CD14-positive monocyte (primary cell): ENCODE data around the gene HHIP. TPM values are rescaled to one million over a fixed set of nuclear protein-coding genes. Genes with fewer than 3 reads are reported as not detected.

Experiments used
- DNase-seq, 3 donors: peaks; one replicate each; pipeline ENCODE4 v3.0.0-alpha.2; 2011 to 2022
- H2AFZ ChIP-seq: 2 replicates; pipeline ENCODE4 v1.6.0; 2012; ENCODE audit warnings: mild to moderate bottlenecking, low read depth, low read length, inconsistent platforms; ENCODE audit not compliant: insufficient read depth, poor library complexity, severe bottlenecking
- H3K27ac ChIP-seq, 2 donors: 1 replicate in 1 of 2; 2 replicates in 1 of 2; pipeline ENCODE4 v1.5.1; 2012 to 2013; ENCODE audit warnings: low read length in 2 of 2, control low read depth in 1 of 2, inconsistent platforms in 1 of 2, low read depth in 1 of 2, mild to moderate bottlenecking in 1 of 2
- H3K27me3 ChIP-seq, 2 donors: one replicate each; pipeline versions ENCODE4 v1.6.0 to v1.6.1; 2011 to 2013; ENCODE audit warnings: low read length in 2 of 2; ENCODE audit not compliant: control insufficient read depth in 2 of 2, insufficient read depth in 2 of 2
- H3K36me3 ChIP-seq, 2 donors: replicated peaks in 1 of 2; 1 replicate in 1 of 2; 2 replicates in 1 of 2; pipeline versions ENCODE4 v1.5.1 to v1.6.1; 2012 to 2013; ENCODE audit warnings: low read length in 2 of 2, control low read depth in 1 of 2, inconsistent platforms in 1 of 2, mild to moderate bottlenecking in 1 of 2; ENCODE audit not compliant: insufficient read depth in 2 of 2, control insufficient read depth in 1 of 2
- H3K4me1 ChIP-seq, 2 donors: 1 replicate in 1 of 2; 2 replicates in 1 of 2; pipeline versions ENCODE4 v1.5.1 to v1.6.1; 2012 to 2013; ENCODE audit warnings: low read length in 2 of 2, control low read depth in 1 of 2, inconsistent platforms in 1 of 2, mild to moderate bottlenecking in 1 of 2, moderate library complexity in 1 of 2; ENCODE audit not compliant: insufficient read depth in 2 of 2, control insufficient read depth in 1 of 2
- H3K4me2 ChIP-seq: replicated peaks from 2 replicates; pipeline ENCODE3; 2012; ENCODE audit warnings: low read length, moderate library complexity, mild to moderate bottlenecking; ENCODE audit not compliant: poor library complexity, severe bottlenecking; ENCODE audit errors: extremely low read depth
- H3K4me3 ChIP-seq, 3 experiments: fragments of 200-600 bp in 1 of 3; sonication (generic) in 1 of 3; replicated peaks in 1 of 3; 1 replicate in 2 of 3; 2 replicates in 1 of 3; pipeline ENCODE4 v1.5.1; 2011 to 2013; ENCODE audit warnings: low read length in 3 of 3, mild to moderate bottlenecking in 3 of 3, control low read depth in 2 of 3, low read depth in 2 of 3, inconsistent platforms in 1 of 3, moderate library complexity in 1 of 3
- H3K79me2 ChIP-seq: 2 replicates; pipeline ENCODE4 v1.6.0; 2012; ENCODE audit warnings: mild to moderate bottlenecking, control low read depth, inconsistent platforms, low read length, moderate library complexity; ENCODE audit not compliant: insufficient read depth
- H3K9ac ChIP-seq: 2 replicates; pipeline ENCODE4 v1.6.0; 2017; ENCODE audit warnings: low read length, mild to moderate bottlenecking; ENCODE audit not compliant: insufficient read depth, poor library complexity, severe bottlenecking
- H3K9me3 ChIP-seq, 2 donors: replicated peaks in 1 of 2; 1 replicate in 1 of 2; 2 replicates in 1 of 2; pipeline versions ENCODE4 v1.5.1 to v1.6.1; 2012 to 2013; ENCODE audit warnings: low read length in 2 of 2, control low read depth in 1 of 2; ENCODE audit not compliant: control insufficient read depth in 1 of 2, insufficient read depth in 1 of 2
- H4K20me1 ChIP-seq: 2 replicates; pipeline ENCODE4 v1.6.0; 2012; ENCODE audit warnings: mild to moderate bottlenecking, low read length, control low read depth, moderate library complexity; ENCODE audit not compliant: insufficient read depth
- H3K27ac Mint-ChIP-seq, 7 donors: one replicate each; pipeline ENCODE4 v1.8.0; 2020; ENCODE audit warnings: mild to moderate bottlenecking in 7 of 7, mixed read lengths in 7 of 7, moderate library complexity in 6 of 7, inconsistent platforms in 2 of 7
- H3K27me3 Mint-ChIP-seq, 3 donors: one replicate each; pipeline ENCODE4 v1.8.0; 2021 to 2022; ENCODE audit warnings: low read depth in 3 of 3, mild to moderate bottlenecking in 3 of 3, mixed read lengths in 3 of 3, moderate library complexity in 3 of 3, inconsistent platforms in 1 of 3
- H3K36me3 Mint-ChIP-seq, 2 donors: one replicate each; pipeline ENCODE4 v1.8.0; 2020; ENCODE audit warnings: mixed read lengths in 2 of 2, inconsistent platforms in 1 of 2, mild to moderate bottlenecking in 1 of 2
- H3K4me1 Mint-ChIP-seq: one replicate; pipeline ENCODE4 v1.8.0; 2020; ENCODE audit warnings: mild to moderate bottlenecking, mixed read lengths
- H3K4me3 Mint-ChIP-seq, 2 donors: one replicate each; pipeline ENCODE4 v1.8.0; 2020; ENCODE audit warnings: mild to moderate bottlenecking in 2 of 2, mixed read lengths in 2 of 2, moderate library complexity in 1 of 2
- H3K9me3 Mint-ChIP-seq, 7 donors: one replicate each; pipeline ENCODE4 v1.8.0; 2020 to 2022; ENCODE audit warnings: mixed read lengths in 7 of 7, mild to moderate bottlenecking in 6 of 7, moderate library complexity in 6 of 7, inconsistent platforms in 2 of 7
- WGBS: methylation state at CpG from one replicate; pipeline ENCODE4 v1.1.5; 2013; ENCODE audit warnings: missing lambda C conversion rate; ENCODE audit not compliant: insufficient coverage; 5-methylcytosine and 5-hydroxymethylcytosine counted together
- intact Hi-C, 2 donors: fragments of 100-400 bp; cut with micrococcal nuclease; formaldehyde crosslinking; loops; one replicate each; pipeline versions ENCODE4 v1.15.0 to v1.15.1; 2023
- polyA plus RNA-seq, 3 donors: library from polyadenylated mRNA; depleted of rRNA in 1 of 3; unstranded in 2 of 3; stranded (reverse) in 1 of 3; fragments of 300-500 nt in 2 of 3; fragments of >200 nt in 1 of 3; fragmentation: Illumina TruSeq in 2 of 3; gene quantifications; 1 replicate in 2 of 3; 2 replicates in 1 of 3; pipeline ENCODE4 v1.2.3, GENCODE V29; 2012 to 2021
- TF ChIP-seq, protein P1 (sequence below): fragments of 200-600 bp; IDR thresholded peaks from one replicate; pipeline ENCODE4 v1.8.0; 2022; ENCODE audit warnings: antibody characterized with exemption, mild to moderate bottlenecking

The HHIP gene
- polyA plus RNA-seq, 3 donors, result not detected

GRCh38 chr4:144674711-144675110 is 28.8 kb downstream of the HHIP start:
- Mint-ChIP-seq H3K27me3 (peaks cover 0 to 2% (median 2%) of the 10 kb centered on the region in 3 donors), H3K36me3 (no peaks in the 10 kb centered on the region), H3K27ac (no peak overlapping the region), H3K4me3 (no peak overlapping the region), H3K9me3 (peaks cover 0 to 5% (median 0%) of the 10 kb centered on the region in 7 donors), H3K4me1 (no peaks in the 10 kb centered on the region)
- intact Hi-C loops, result no loop called here
- H2AFZ ChIP-seq, result no peak overlapping the region
- WGBS, result no CpG with 5 or more reads among the region's 1 CpG
- H3K9ac ChIP-seq, result no peak overlapping the region
- H3K4me1 ChIP-seq, result no peaks in the 10 kb centered on the region
- H3K36me3 ChIP-seq, result no peaks in the 10 kb centered on the region
- DNase-seq, result no peak
- no peak overlapping the region for H3K4me3 ChIP-seq
- H3K27me3 ChIP-seq, result no peaks in the 10 kb centered on the region
- no peak overlapping the region for H3K4me2 ChIP-seq
- TF ChIP-seq, protein P1, sequence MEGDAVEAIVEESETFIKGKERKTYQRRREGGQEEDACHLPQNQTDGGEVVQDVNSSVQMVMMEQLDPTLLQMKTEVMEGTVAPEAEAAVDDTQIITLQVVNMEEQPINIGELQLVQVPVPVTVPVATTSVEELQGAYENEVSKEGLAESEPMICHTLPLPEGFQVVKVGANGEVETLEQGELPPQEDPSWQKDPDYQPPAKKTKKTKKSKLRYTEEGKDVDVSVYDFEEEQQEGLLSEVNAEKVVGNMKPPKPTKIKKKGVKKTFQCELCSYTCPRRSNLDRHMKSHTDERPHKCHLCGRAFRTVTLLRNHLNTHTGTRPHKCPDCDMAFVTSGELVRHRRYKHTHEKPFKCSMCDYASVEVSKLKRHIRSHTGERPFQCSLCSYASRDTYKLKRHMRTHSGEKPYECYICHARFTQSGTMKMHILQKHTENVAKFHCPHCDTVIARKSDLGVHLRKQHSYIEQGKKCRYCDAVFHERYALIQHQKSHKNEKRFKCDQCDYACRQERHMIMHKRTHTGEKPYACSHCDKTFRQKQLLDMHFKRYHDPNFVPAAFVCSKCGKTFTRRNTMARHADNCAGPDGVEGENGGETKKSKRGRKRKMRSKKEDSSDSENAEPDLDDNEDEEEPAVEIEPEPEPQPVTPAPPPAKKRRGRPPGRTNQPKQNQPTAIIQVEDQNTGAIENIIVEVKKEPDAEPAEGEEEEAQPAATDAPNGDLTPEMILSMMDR, result no peak
- H3K9me3 ChIP-seq, result no peaks in the 10 kb centered on the region
- no peak overlapping the region for H3K27ac ChIP-seq
- no peaks in the 10 kb centered on the region for H4K20me1 ChIP-seq
- H3K79me2 ChIP-seq, result no peaks in the 10 kb centered on the region

- Histone ChIP-seq H3K4me1 (no peaks in the 10 kb centered on the region), H3K27ac (no peak overlapping the region), H3K4me3 (no peak overlapping the region), H2AFZ (no peak overlapping the region), H4K20me1 (no peaks in the 10 kb centered on the region), H3K9me3 (no peaks in the 10 kb centered on the region), H3K4me2 (no peak overlapping the region), H3K27me3 (no peaks in the 10 kb centered on the region), H3K79me2 (no peaks in the 10 kb centered on the region), H3K9ac (no peak overlapping the region), H3K36me3 (no peaks in the 10 kb centered on the region)
- TF ChIP-seq, protein P1, result no peak
- 42% methylated on average over 3 of the region's 3 CpGs for WGBS
- no peak overlapping the region for H3K4me3 Mint-ChIP-seq
- H3K27ac Mint-ChIP-seq, result no peak overlapping the region
- peaks cover 0 to 7% (median 3%) of the 10 kb centered on the region in 7 donors for H3K9me3 Mint-ChIP-seq
- no peaks in the 10 kb centered on the region for H3K36me3 Mint-ChIP-seq
- no peak for DNase-seq
- H3K27me3 Mint-ChIP-seq, result no peaks in the 10 kb centered on the region
- intact Hi-C loops, result no loop called here
- no peaks in the 10 kb centered on the region for H3K4me1 Mint-ChIP-seq
Measured at GRCh38 chr4:144681806-144682205, 35.9 kb downstream of the HHIP start.
